B cell (primary cell): ENCODE data around the gene GHDC.

Source experiments
- CTCF ChIP-seq: fragments of 200-600 bp; IDR thresholded peaks from one replicate; pipeline ENCODE4 v1.8.0; 2022; ENCODE audit warnings: antibody characterized with exemption, mild to moderate bottlenecking
- EZH2 ChIP-seq: IDR thresholded peaks from 2 replicates; pipeline ENCODE4 v1.6.1; 2012; ENCODE audit warnings: borderline replicate concordance, low read depth, mild to moderate bottlenecking, moderate library complexity, low read length; ENCODE audit not compliant: insufficient read depth, poor library complexity, severe bottlenecking

GRCh38 chr17:42178817-42179216 lies 15.5 kb downstream of the GHDC start:
- TF ChIP-seq CTCF (no peak), EZH2 (no peak)
